HG02938 (cell line): ENCODE data around the gene KIF13A.
"Not testable (repeated sequence)": the region's sequence is repeated elsewhere in the genome, so short reads cannot be mapped to it uniquely, and the experiment has no call there.

Source experiments
- ATAC-seq: cut with Tn5 transposase; IDR thresholded peaks from one replicate; pipeline ENCODE4 v1.9.1; 2021; ENCODE audit warnings: mild to moderate bottlenecking, moderate library complexity; ENCODE audit not compliant: unreplicated experiment

The KIF13A gene

GRCh38 chr6:17853533-17853932, 133.9 kb downstream of the KIF13A start:
- no peak for ATAC-seq

DNA sequence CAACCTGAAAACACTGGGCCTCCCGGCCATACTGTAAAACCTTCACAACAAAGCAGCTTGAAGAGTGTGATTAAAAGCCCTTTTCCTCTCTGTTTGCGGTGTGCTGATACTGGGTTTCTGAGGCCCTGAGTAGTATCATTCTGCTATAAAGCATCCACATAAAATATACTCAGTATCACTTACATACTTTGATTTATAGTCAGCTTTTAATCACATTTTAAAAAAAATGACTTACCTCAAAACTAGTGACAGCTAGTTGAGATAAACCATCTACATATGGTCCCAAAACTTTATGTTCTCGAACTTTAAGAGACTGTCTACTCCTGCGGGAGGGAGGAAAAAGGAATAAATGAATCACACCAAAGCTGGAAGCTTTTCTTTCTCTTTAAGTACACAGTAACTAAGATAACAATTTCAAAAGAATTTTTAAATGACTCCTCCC, 135.7 kb downstream of the KIF13A start:
- ATAC-seq: no peak

DNA sequence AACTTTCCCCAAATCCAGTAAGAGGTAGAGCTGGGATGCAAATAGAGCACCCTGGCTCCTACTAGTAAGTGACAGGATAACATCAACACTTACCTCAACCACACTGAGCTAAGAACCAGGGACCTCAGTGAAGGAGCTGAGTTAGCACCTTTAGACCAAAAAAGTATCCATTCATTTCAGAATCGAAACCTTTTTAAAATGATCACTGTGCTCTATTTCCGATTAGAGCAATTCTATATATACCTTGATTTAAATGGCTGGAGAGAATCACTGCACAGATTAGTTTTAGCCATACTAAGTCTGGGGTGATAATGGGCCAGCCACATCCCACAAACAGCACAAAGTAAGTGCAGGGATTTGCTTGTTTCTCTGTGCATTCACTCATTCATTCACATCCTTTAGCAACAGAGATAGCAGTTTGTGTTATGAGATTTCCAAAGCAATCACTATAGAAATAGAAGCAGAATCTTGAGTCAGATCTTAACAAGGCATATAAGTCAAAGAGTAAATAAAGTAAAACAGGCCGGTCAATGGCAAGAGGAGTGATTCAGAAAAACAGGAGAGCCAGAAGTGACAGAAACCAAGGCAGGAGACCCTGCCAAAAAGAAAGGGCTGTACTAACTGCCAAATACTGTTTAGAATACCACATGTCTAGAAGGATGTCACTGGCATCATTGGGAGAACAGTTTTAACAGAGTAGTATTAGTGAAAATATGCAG, 136.3 kb downstream of the KIF13A start:
- no peak for ATAC-seq

DNA sequence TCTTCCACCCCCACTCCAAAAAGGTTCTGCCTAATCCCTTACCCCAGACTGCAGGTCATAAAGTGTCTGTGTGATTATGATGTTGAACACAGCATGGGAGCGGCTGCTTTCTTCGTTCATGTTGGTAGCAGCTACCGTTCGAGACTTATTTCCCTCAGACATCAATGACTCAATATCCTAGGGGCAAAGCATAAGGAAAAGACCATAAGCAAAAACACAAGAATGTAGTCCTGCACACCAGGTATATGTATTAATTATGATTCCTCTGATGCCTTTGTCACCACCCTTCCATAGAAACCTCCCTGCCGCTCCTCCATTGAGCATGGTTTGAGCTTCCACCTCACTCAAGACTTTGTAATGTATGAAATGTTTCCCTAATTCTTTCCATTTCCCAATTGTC, 137.2 kb downstream of the KIF13A start:
- no peak for ATAC-seq

DNA sequence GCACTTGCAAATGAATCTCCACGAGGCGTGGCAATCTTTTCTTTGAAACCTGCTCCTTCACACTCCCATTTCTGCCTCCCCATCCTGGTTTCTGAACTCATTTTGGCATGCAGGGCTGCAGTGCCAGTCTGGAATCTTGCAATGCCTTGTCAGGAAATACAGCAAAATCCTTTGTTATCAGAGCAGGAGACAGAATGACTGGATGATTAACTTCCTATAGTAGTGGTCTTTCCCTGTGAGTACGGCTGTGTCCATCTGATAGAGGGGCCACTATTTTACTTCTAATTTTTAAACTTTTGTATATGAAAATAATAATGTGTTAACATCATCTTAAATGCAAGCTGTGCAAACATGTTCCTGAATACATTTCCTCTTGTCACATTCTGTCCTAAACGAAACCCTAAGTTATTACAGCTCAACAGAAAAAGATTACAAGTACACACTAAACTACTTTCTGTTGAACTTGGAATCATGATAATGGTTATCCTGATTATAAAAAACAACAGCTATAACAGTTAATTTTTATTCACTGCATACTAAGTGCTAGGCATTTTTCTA, 140.2 kb downstream of the KIF13A start:
- no peak for ATAC-seq

- ATAC-seq: no peak
Measured at GRCh38 chr6:17846762-17847161, 140.7 kb downstream of the KIF13A start.

GRCh38 chr6:17845598-17845997, 141.8 kb downstream of the KIF13A start:
- ATAC-seq: no peak

- ATAC-seq: not testable (repeated sequence)
Measured at GRCh38 chr6:17844967-17845366, 142.5 kb downstream of the KIF13A start.

DNA sequence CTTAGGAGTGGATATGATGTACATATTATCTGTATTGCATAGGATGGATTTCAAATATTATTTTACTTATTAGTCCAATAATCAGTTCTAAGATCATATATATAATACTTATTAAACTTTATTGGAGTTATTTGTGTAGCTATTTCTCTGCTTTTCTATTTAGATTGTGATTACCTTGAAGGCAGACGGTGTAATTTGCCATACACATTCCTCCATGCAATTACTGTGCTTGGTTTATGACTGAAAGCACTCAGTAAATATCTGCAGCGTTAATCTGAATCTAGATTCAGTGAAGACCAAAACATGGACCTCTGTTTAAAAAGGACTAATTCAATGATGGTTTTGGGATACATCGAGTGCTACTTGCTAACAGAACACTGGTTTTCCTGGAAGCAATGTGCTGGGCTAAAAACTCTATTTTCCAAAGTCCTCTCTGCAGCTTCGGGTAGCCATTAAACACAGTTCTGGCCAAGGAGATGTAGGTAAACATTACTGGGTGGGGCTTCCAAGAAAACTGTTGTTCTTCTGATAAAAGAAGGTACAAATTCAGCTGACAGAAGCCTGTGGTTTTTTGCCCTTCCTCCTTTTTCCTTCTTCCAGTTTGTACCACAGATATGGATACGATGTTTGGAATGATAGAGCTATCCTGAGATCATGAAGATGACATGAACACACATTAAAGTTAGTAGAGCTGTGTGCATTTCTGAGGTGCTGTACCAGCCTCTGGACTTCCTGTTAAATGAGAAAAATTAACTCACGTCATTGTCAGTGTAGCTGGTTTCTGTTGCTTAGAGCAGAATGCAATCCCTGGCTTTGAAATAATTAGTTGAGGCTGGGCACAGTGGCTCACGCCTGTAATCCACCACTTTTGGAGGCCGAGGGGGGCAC, 144.3 kb downstream of the KIF13A start:
- ATAC-seq: no peak

DNA sequence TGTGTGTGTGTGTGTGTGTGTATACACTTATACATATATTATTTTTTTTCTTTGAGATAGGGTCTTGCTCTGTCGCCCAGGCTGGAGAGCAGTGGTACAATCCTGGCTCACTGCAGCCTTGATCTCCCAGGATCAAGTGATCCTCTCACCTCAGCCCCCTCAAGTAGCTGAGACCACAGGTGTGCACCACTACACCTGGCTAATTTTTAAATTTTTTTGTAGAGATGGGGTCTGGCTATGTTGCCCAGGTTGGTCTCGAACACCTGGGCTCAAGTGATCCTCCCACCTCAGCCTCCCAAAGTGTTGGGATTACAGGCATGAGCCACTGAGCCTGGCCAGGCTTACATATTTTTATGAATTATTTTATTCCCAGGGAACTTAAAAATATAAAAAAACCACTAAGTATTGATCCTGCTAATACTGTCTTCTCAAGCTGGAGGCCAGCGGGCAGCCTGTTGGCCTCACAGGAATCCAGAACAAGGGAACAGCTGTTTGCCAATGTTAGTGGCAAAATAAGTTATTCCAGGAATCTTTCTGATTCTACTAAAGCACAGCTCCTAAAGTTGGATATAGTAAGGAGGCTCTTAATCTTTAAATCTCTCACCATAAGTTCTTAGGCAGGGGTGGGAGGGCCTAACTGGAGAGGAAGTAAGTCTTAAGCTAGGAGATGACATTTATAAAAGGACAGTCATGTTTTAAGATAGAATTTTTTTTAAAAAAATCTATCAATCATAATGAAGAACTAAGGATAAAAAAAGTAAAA, 145.2 kb downstream of the KIF13A start:
- ATAC-seq: no peak

DNA sequence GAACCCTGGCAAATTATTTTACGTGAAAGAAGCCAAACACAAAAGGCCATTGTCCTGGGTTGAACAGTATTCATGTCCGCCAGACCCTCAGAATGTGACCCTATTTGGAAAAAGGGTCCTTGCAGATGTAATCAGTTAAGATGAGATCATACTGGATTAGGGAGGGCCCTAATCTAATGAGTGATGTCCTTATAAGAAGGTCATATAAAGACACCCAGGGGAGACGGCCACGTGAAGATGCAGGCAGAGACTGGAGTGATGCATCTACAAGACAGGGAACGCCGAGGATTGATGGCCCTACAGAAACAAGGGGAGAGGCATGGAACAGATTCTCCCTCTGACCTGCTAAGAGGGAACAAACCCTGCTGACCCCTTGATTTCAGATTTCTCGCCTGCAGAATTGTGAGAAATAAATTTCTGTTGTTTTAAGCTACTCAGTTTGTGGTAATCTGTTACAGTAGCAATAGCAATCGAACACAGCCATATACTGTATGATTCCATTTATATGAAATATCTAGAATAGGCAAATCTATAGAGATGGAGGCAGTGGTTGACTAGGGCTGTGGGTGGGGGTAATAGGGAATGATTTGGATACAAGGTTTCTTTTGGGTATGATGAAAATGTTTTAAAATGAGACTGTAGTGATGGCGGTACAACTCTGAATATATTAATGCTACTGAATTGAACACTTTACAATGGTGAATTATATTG, 147.8 kb downstream of the KIF13A start:
- ATAC-seq: no peak

- no peak for ATAC-seq
Measured at GRCh38 chr6:17836293-17836692, 151.1 kb downstream of the KIF13A start.

GRCh38 chr6:17835784-17836183, 151.7 kb downstream of the KIF13A start:
- no peak for ATAC-seq

DNA sequence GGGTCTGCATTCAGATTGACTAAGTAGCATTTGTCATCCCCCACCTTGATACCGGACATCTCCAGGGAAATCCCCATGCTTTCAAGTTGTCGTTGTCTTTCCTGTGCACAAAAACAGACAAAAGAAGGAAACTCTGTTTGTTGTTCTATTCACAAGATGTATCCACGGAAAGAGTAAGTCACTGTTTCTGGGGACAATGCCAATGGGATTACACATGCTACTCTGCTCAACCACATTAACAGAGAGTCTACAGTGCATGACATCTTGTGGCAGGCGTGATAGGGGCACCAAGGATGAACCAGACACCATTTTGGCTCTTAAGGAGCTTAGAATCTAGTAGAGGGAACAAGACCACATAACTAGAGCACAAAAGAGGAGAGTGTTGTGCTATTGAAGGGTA, 156.3 kb downstream of the KIF13A start:
- ATAC-seq: no peak

DNA sequence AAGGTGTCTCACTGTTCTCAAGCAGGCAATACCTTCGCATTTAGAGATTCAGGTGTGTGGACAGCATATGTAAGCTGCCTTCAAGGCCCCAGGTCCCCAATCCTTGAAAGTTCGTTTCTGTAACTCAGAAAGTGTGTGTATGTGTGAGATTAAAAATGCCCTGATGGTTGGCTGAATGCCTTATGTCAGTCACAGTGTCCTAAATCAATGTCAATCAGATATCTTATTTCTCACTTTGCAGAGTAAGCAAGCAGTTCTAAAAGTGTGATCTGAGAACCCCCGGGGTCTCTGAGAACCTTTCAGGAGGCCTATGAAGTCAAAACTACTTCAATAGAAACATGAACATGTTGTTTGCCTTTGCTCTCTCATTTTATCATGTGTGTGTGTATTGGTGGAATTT, 157.5 kb downstream of the KIF13A start:
- no peak for ATAC-seq

DNA sequence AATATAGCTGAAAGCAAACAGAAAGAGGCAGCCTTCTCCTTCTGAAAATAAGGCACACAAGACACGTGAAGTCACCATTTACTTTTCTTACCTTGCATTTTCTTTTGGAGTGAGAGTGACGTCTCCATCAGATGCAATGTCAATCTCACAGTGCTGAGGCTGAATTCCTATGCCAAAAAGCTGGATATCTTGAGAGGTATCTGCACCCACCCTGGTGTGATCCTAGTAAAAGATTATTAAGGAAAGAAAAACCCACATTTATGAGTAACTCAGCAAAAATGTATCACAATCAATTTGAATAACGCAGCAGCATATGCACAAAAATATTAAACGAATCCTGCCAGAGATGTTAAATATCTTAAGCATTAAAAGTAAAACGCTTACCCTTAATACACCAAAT, 159.3 kb downstream of the KIF13A start:
- ATAC-seq: no peak

DNA sequence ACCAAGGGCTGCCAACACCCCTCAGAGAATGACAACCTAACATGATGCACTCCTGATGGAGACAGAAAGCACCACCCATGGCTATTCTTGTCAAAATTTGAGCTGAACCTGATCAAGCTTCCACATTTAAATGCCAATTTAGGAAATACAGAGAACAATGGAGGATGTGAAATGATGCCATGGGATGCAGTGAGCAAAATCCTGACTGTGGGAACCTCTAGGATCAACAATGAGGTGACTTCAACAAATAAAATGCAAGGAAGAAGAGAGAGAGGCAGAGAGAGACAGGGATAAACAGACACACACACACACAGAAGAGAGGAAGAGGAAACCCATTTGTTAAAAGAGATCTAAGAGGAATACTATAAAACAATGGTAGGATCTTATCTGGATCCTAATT, 161.1 kb downstream of the KIF13A start:
- no peak for ATAC-seq

GRCh38 chr6:17820055-17820454, 167.4 kb downstream of the KIF13A start:
- ATAC-seq: no peak

GRCh38 chr6:17817763-17818162, 169.7 kb downstream of the KIF13A start:
- no peak for ATAC-seq

DNA sequence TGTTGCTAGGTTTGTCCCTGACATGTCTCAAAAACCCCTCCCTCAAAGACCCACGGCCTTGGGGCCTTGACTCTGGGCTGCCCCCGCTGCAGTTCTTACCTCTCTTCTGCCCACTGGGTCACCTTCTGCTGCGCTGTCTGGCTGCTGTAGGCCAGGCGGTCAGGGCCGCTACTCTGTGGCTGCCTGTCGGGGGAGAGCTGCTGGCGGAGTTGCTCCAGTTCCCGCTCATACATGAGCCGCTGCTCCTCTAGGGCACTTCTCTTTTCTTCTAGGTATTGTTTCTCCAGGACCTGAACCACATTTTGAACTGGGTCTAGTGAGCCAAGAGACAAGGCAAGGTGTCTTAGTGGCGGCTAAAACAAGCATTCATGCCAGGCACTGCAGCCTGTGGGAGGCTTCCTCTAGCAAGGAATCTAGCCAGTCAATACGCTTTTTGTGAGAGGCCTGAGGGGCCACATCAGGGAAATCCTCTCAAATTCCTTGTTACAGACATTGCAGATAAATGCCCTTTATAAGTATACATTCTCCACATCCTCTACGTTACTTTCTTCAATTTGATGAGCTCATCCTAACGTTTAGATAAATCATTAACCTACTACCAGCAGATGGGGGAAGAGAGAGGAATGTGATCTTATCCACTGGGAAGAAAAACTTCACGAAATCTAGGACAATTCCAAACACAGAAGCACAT, 170.4 kb downstream of the KIF13A start:
- ATAC-seq: no peak
